ENCODE results near the gene RAPGEF6.

- TF ChIP-seq, protein P1, sequence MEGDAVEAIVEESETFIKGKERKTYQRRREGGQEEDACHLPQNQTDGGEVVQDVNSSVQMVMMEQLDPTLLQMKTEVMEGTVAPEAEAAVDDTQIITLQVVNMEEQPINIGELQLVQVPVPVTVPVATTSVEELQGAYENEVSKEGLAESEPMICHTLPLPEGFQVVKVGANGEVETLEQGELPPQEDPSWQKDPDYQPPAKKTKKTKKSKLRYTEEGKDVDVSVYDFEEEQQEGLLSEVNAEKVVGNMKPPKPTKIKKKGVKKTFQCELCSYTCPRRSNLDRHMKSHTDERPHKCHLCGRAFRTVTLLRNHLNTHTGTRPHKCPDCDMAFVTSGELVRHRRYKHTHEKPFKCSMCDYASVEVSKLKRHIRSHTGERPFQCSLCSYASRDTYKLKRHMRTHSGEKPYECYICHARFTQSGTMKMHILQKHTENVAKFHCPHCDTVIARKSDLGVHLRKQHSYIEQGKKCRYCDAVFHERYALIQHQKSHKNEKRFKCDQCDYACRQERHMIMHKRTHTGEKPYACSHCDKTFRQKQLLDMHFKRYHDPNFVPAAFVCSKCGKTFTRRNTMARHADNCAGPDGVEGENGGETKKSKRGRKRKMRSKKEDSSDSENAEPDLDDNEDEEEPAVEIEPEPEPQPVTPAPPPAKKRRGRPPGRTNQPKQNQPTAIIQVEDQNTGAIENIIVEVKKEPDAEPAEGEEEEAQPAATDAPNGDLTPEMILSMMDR (IDR thresholded peaks at IDR 0.05; ENCODE audit: low read depth, low read length, poor library complexity, severe bottlenecking) = no peak
- no peak for TF ChIP-seq EZH2phosphoT487 (IDR thresholded peaks at IDR 0.05; ENCODE audit: borderline replicate concordance, low read length)
Observed at GRCh38 chr5:131664929-131665328, 29.9 kb upstream of the RAPGEF6 start.
